ENCODE measurements around the gene NRK. TPM values are rescaled to one million over a fixed set of nuclear protein-coding genes. Genes with fewer than 3 reads are reported as not detected.
"Not testable (repeated sequence)": the region's sequence is repeated elsewhere in the genome, so short reads cannot be mapped to it uniquely, and the experiment has no call there.

NRK gene
- total and polyA plus RNA-seq, 2 of the 4 experiments (the other 2 are of a cell fraction), result 0.92 to 2.7 TPM

DNA sequence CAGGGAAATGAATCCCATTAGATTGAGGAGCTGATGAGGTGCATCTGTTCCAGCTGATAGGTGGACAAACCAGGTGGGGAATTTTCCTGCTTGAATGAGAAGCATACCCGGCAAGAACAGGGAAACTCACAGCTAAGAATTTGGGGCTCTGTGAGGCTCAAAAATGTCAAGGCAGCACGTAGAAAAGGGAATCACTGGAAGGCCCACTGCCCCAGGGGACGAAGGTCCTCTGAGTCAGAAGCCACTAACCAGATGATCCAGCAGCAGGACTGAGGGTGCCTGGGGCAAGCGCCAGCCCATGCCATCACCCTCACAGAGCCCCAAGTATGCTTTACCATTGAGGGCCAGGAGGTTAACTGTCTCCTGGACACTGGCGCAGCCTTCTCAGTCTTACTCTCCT is 178.3 kb downstream of the NRK start:
- H4K5ac ChIP-seq (ENCODE audit: low read depth, low read length); H4K20me1 ChIP-seq (ENCODE audit: insufficient read depth, low read length); POLR2A ChIA-PET (ENCODE audit: unreplicated experiment); H3K9me1 ChIP-seq (ENCODE audit: insufficient read depth, low read length); H2AK9ac ChIP-seq (replicated peaks; ENCODE audit: low read depth, low read length, poor library complexity); H3K4ac ChIP-seq (ENCODE audit: low read depth, low read length); H2AFZ ChIP-seq (replicated peaks; ENCODE audit: low read length, poor library complexity); H3K27ac ChIP-seq (ENCODE audit: insufficient read depth, low read length); H3K23ac ChIP-seq (ENCODE audit: low read depth, low read length); H4K91ac ChIP-seq (ENCODE audit: insufficient read depth, low read depth, low read length); H2AK5ac ChIP-seq (ENCODE audit: low read depth, low read length); DNase-seq; in situ Hi-C loops (cut with MboI; ENCODE audit: low sequenced_read_pairs); dilution Hi-C loops (cut with HindIII; ENCODE audit: low sequenced_read_pairs, unreplicated experiment); CTCF ChIA-PET; H3K9me3 ChIP-seq (ENCODE audit: control insufficient read depth, insufficient read depth, low read length); H3K36me3 ChIP-seq (ENCODE audit: control insufficient read depth, insufficient read depth, low read length); H3K4me3 ChIP-seq (ENCODE audit: insufficient read depth, low read depth, low read length); H2BK15ac ChIP-seq (ENCODE audit: low read depth, low read length); BruUV-seq (replicated peaks); ATAC-seq (ENCODE audit: low read depth); H3K79me1 ChIP-seq (ENCODE audit: low read depth in 1 of 2, low read length in 2 of 2); H3K18ac ChIP-seq (ENCODE audit: low read depth, low read length); H3K9ac ChIP-seq (ENCODE audit: low read depth, low read length); H3K4me1 ChIP-seq (ENCODE audit: control insufficient read depth, insufficient read depth, low read length); H2BK120ac ChIP-seq (ENCODE audit: low read depth, low read length); intact Hi-C loops (cut with micrococcal nuclease); H3K4me2 ChIP-seq (ENCODE audit: low read depth, low read length); H2BK20ac ChIP-seq (ENCODE audit: low read depth, low read length); H2BK5ac ChIP-seq (ENCODE audit: low read depth, low read length, poor library complexity, severe bottlenecking); H3K56ac ChIP-seq (ENCODE audit: extremely low read depth, insufficient read depth, low read length); H3K27me3 ChIP-seq (ENCODE audit: control insufficient read depth, insufficient read depth, low read length); H4K8ac ChIP-seq (ENCODE audit: low read depth in 2 of 2, low read length in 2 of 2); H3K14ac ChIP-seq (replicated peaks; ENCODE audit: low read depth, low read length): not testable (repeated sequence)
- WGBS, 2 experiments (ENCODE audit: extremely low coverage in 2 of 2, insufficient read length in 1 of 2), result 80% methylated on average over 2 of the region's 5 CpGs; no CpG with 5 or more reads in 1 of the 2 experiments
